DOHH2 (cell line): ENCODE results near the gene SDC4.

Experiments used
- H3F3A ChIP-seq: fragments of 200-600 bp; sonication (generic), shearing (Covaris generic); 2 replicates; pipeline ENCODE4 v1.6.0; 2016; ENCODE audit warnings: antibody characterized with exemption, mild to moderate bottlenecking; ENCODE audit not compliant: control insufficient read depth, insufficient read depth
- H3K27ac ChIP-seq: fragments of 200-600 bp; sonication (generic); 2 replicates; pipeline ENCODE4 v1.5.1; 2014; ENCODE audit warnings: low read depth, mild to moderate bottlenecking, low read length, moderate library complexity
- H3K27me3 ChIP-seq: fragments of 200-600 bp; sonication (generic); 2 replicates; pipeline ENCODE4 v1.6.1; 2014; ENCODE audit warnings: mild to moderate bottlenecking, low read length, mixed read lengths; ENCODE audit not compliant: control insufficient read depth
- H3K36me3 ChIP-seq: fragments of 200-600 bp; sonication (generic); 2 replicates; pipeline ENCODE4 v1.6.1; 2014; ENCODE audit warnings: mild to moderate bottlenecking, low read length, moderate library complexity, mixed read lengths; ENCODE audit not compliant: control insufficient read depth
- H3K4me1 ChIP-seq: fragments of 200-600 bp; sonication (generic); 2 replicates; pipeline ENCODE4 v1.6.1; 2014; ENCODE audit warnings: mild to moderate bottlenecking, low read length, mixed read lengths; ENCODE audit not compliant: control insufficient read depth
- H3K4me2 ChIP-seq: fragments of 200-600 bp; sonication (generic); 2 replicates; pipeline ENCODE4 v1.6.0; 2014; ENCODE audit warnings: mild to moderate bottlenecking, low read length, moderate library complexity
- H3K4me3 ChIP-seq: fragments of 200-600 bp; sonication (generic); 2 replicates; pipeline ENCODE4 v1.5.1; 2014; ENCODE audit warnings: mild to moderate bottlenecking, low read length, mixed read lengths
- H3K79me2 ChIP-seq: fragments of 200-600 bp; sonication (generic); 2 replicates; pipeline ENCODE4 v1.6.1; 2014; ENCODE audit warnings: mild to moderate bottlenecking, low read length, mixed read lengths; ENCODE audit not compliant: control insufficient read depth
- H3K9me2 ChIP-seq: fragments of 200-600 bp; sonication (generic); replicated peaks from 2 replicates; pipeline ENCODE4 v1.6.1; 2014; ENCODE audit warnings: mild to moderate bottlenecking, low read length, mixed read lengths; ENCODE audit not compliant: control insufficient read depth
- H3K9me3 ChIP-seq: fragments of 200-600 bp; sonication (generic); 2 replicates; pipeline ENCODE4 v1.6.1; 2014; ENCODE audit warnings: antibody characterized with exemption, low read length, mixed read lengths; ENCODE audit not compliant: control insufficient read depth, insufficient read depth
- H4K20me1 ChIP-seq: fragments of 200-600 bp; sonication (generic); 2 replicates; pipeline ENCODE4 v1.6.0; 2014; ENCODE audit warnings: low read depth, mild to moderate bottlenecking, antibody characterized with exemption, low read length, moderate library complexity; ENCODE audit not compliant: control insufficient read depth, insufficient read depth
- EZH2phosphoT487 ChIP-seq: fragments of 200-600 bp; sonication (generic); IDR thresholded peaks from 2 replicates; pipeline ENCODE4 v1.6.1; 2017; ENCODE audit warnings: borderline replicate concordance, mild to moderate bottlenecking, antibody characterized with exemption, low read length, moderate library complexity, mixed read lengths
- TF ChIP-seq, protein P1 (sequence below): fragments of 200-600 bp; sonication (generic); IDR thresholded peaks from one replicate; pipeline ENCODE4 v1.5.1; 2014; ENCODE audit warnings: antibody characterized with exemption, mild to moderate bottlenecking, low read depth, low read length; ENCODE audit not compliant: poor library complexity, severe bottlenecking

Gene SDC4

DNA sequence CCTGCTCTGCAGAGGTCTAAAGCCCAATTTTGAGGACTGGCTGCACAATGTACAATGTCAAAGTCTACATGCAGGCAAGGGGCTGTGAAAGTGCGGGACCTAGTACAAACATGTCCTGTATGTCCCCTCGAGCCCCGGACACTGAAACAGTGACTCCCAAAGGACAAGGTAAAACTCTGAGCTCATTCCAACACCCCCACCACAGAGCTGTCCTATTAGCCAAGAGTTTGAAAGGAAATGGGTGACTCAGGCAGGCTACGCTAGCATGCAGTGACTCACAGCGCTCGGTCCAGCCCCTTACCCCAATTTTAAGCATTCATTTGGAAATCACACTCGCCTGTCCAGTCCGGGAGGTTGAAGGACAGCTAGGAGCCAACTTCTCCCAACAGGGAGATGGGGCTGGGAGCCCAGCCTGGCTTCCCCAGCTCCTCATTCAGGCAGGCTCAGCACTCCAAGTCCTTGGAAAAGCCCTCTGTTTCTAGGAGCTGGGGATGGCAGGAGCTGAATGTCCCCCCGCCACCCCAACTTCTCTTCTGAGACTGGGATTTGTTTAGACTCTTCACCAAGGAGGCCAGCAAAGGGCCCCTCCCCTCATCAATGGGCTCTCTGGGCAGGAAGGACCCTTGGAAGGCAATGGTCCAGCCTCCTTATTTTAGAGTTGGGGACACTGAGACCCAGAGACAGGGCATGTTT, 3.9 kb downstream of the SDC4 start:
- no peaks in the 10 kb centered on the region for H3K4me1 ChIP-seq
- no peaks in the 10 kb centered on the region for H3F3A ChIP-seq
- no peaks in the 10 kb centered on the region for H3K9me2 ChIP-seq
- no peak for TF ChIP-seq EZH2phosphoT487
- TF ChIP-seq, protein P1, sequence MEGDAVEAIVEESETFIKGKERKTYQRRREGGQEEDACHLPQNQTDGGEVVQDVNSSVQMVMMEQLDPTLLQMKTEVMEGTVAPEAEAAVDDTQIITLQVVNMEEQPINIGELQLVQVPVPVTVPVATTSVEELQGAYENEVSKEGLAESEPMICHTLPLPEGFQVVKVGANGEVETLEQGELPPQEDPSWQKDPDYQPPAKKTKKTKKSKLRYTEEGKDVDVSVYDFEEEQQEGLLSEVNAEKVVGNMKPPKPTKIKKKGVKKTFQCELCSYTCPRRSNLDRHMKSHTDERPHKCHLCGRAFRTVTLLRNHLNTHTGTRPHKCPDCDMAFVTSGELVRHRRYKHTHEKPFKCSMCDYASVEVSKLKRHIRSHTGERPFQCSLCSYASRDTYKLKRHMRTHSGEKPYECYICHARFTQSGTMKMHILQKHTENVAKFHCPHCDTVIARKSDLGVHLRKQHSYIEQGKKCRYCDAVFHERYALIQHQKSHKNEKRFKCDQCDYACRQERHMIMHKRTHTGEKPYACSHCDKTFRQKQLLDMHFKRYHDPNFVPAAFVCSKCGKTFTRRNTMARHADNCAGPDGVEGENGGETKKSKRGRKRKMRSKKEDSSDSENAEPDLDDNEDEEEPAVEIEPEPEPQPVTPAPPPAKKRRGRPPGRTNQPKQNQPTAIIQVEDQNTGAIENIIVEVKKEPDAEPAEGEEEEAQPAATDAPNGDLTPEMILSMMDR: no peak
- no peak overlapping the region for H3K4me3 ChIP-seq
- no peak overlapping the region for H3K4me2 ChIP-seq
- H3K79me2 ChIP-seq: no peaks in the 10 kb centered on the region
- no peaks in the 10 kb centered on the region for H3K9me3 ChIP-seq
- H4K20me1 ChIP-seq: no peaks in the 10 kb centered on the region
- H3K36me3 ChIP-seq: no peaks in the 10 kb centered on the region
- H3K27me3 ChIP-seq: peaks cover 75% of the 10 kb centered on the region
- H3K27ac ChIP-seq: no peak overlapping the region

DNA sequence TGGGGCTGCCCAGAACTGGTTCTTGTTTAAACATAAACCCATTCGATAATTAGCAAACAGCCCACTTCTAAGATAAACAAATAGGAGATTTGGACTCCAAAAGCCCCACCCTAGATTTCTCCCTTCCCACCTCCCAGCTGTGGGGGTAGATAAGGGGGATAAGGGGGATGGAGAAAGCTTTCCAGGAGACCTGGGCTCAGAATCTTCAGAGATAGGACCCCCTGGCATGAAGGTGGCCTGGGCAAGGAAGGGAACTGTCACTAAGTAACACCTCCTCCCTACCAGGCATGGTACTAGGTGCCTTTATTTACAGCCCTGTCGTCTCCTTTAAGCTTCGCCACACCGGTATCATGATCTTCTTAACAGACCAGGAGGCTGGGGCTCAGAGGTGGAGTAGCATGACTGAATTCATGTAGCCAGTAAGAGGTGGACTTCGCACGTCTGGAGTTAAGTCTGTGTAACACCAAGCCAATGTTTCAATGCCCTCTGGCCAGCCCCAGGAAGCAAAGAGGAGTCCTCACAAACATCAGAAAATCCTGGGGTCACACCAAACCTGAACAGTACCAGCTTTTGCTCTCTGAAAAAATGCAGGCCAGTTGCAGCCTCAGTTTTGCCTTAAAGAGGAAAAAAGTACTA, 4.6 kb downstream of the SDC4 start:
- H3K4me1 ChIP-seq: no peaks in the 10 kb centered on the region
- H3K9me3 ChIP-seq: no peaks in the 10 kb centered on the region
- no peak for TF ChIP-seq EZH2phosphoT487
- TF ChIP-seq, protein P1: no peak
- H3K36me3 ChIP-seq: no peaks in the 10 kb centered on the region
- H3K4me2 ChIP-seq: no peak overlapping the region
- peaks cover 71% of the 10 kb centered on the region for H3K27me3 ChIP-seq
- H3K4me3 ChIP-seq: no peak overlapping the region
- no peaks in the 10 kb centered on the region for H3K9me2 ChIP-seq
- no peaks in the 10 kb centered on the region for H3F3A ChIP-seq
- no peaks in the 10 kb centered on the region for H4K20me1 ChIP-seq
- no peaks in the 10 kb centered on the region for H3K79me2 ChIP-seq
- H3K27ac ChIP-seq: no peak overlapping the region

DNA sequence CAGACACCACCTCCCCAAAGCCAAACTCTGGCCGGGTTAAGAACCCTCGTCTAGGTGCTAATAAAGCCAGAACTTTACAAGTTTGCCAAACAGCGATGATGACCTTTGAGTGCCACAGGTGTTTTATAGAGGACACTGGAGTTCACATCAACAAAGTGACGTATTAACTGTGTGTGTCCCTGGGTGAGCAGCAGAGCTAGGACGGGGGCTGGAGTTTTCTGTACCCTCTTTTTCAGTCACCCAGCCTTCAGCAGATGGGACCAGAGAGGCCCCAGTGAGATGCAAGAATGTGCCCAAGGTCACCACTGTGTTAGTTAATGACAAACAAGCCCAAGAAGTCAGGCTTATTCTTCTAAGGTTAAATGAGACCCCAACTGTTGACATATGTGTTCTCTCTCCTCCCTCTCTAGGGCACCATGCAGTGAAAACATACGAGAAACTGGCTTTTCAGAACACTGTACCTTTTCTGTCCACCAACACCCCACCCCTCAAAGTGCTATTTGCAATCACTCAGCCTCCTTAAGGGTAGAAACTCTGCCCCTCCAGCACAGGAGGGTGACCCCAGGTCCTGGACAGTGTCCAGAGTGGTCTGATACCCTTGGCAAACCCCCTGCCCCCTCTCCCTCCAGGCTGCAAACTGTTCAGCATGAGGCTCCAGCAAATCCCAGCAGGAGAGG, 5.2 kb downstream of the SDC4 start:
- Histone ChIP-seq H3K4me2 (no peak overlapping the region), H4K20me1 (no peaks in the 10 kb centered on the region), H3K27me3 (peaks cover 69% of the 10 kb centered on the region), H3K9me3 (no peaks in the 10 kb centered on the region), H3K27ac (no peak overlapping the region), H3F3A (no peaks in the 10 kb centered on the region), H3K79me2 (no peaks in the 10 kb centered on the region), H3K36me3 (no peaks in the 10 kb centered on the region), H3K9me2 (no peaks in the 10 kb centered on the region), H3K4me1 (no peaks in the 10 kb centered on the region), H3K4me3 (no peak overlapping the region)
- TF ChIP-seq, protein P1: no peak
- no peak for TF ChIP-seq EZH2phosphoT487
